NCI-H146 (cell line): ENCODE measurements around the gene GALNT9.
"Not testable (repeated sequence)": the region's sequence is repeated elsewhere in the genome, so short reads cannot be mapped to it uniquely, and the experiment has no call there.

Experiments used
- DNase-seq: peaks from one replicate; lab custom pipeline; 2025; lab: John Stamatoyannopoulos, UW

GALNT9 gene

DNA sequence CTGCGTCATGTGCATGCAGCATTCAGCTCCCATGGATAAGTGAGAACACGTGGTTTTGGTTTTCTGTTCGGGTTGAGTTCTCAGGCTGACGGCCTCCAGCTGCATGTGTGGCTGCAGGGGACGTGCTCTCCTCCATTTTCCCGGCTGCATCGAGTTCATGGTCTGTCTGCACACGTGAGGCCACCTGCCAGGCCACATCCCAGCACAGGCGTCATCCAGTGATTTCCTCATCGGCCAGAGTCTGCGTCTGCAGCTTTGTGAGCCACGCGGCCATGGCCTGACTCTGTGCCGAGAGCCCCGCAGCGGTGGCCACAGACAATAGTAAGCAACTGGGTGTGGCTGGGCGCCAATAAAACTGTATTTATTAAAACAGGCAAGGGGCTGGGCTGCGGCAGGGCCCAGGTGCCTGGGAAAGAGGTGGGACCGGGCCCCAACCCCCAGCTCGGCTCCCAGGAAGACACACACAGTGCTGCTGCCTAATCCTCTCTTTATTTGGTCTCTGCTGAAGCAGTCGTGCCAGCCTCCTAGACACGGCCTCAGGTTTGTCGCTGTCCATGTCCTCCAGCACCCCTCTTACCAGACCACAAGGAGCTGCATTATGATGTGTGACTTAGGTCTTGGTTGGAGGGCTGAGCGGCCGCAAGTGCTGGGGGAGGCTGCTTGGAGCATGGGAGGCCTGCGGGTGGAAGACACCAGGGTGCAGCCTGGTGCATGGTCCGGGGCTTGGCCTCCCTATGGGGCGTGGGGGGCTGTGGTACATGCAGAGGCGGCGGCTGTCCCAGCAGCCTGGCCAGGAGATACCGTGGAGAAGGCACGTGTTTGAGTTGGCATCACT is 133.1 kb downstream of the GALNT9 start:
- peak; percentile 39 for DNase-seq

- not testable (repeated sequence) for DNase-seq
Measured at GRCh38 chr12:132195242-132195641, 134.1 kb downstream of the GALNT9 start.

DNA sequence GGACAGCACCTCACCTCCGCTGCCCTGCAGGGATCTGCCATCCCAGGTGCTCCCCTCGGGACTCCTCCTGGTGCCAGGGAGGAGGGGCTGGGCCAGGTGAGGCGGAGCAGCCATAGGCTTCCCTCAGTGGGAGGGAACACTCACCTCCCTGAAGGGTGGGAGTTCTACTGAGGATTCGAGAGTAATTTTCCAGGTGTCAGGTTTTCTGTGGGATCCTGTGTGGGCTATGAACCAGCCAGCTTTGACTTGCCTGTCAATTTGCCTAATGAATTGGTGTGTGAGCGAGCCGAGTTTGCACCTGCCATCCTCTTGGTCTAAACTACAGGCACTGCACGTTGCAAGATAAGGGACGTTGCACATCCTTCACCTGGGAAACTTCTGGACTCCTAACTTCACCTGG is 134.8 kb downstream of the GALNT9 start:
- no peak for DNase-seq

- no peak for DNase-seq
Measured at GRCh38 chr12:132194056-132194455, 135.3 kb downstream of the GALNT9 start.

GRCh38 chr12:132191715-132192553 is 137.5 kb downstream of the GALNT9 start:
- DNase-seq: no peak

- DNase-seq: no peak
Measured at GRCh38 chr12:132190834-132191500, 138.4 kb downstream of the GALNT9 start.

- DNase-seq: no peak
Measured at GRCh38 chr12:132190012-132190755, 139.2 kb downstream of the GALNT9 start.

- DNase-seq: peak; percentile 80
Measured at GRCh38 chr12:132189378-132190011, 139.9 kb downstream of the GALNT9 start.

DNA sequence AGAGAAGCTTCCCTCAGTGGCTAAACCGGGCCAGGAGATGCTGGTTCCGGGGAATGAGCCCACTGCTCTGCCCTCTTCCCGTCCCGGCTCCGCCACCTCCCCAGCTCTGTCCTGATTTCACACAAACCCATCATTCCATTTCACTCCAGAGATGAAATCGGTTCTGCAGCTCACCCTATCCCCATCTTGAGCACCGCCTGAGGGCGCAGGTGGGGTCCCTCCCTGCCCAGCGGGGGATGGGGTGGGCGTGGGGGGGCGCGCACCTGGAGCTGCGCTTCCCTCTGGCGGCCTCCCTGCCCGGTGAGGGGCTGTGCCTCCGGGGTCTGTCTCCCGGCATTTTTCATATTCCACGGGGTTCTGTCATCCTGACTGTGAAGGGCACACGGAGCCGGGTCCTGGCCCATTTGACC is 140.5 kb downstream of the GALNT9 start:
- DNase-seq: no peak

DNA sequence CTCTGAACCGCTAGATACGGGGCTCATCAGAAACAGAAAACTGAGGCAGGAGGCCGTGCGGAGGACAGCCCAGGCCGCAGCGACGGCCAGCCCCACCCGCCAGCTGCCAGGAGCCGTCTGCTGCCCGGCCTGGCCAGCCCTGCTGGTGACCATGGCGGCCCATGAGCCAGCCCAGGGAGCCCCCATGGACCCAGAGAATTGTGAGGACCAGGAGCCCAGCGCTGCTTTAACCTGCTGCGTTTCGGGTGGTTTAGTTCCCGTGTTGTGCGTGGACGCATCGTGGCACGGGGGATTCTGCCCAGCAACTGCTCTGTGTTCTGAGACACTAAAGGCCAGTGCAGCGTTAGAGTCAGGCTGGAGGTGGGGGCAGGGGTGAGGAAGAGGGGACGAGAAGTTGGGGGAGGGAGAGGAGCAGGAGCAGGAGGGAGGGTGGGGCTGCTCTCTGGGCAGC is 140.9 kb downstream of the GALNT9 start:
- DNase-seq: no peak

DNA sequence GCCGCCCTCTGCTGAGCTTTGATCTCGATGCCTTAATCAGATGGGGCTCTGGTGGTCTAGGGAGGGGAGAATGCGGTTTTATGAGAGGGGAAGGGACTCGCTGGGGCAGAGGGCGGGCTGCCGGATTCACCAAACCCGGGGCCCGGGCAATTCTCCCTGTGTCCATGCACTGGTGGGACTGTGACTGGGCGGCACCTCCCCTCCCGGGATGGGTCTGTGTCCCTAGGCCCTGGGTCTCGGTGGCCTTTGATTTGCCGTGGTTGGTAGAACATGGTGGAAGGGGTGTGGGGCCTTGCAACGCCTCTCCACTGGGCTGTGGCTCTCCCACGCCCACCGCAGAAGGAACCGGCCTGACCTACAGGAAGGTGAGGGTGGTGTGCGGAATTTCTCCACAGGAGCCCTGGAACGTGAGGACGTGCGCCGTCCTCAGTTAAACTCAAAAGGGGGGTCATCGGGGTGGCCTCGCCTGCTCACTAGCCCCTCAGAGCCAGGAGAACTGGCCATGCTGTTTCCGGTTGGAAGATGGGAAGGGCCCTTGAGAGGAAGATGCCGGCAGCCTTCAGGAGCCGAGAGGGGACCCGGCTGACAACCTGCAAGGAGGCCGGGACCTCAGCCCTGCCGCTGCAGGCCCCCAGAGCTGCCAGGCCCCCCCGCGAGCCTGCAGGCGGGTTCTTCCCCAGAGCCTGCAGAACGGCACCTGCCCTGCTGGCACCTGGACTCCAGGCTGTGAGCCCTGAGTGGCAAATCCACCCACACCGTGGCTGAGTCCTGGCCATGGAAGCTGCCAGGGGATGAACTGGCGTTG is 141.5 kb downstream of the GALNT9 start:
- DNase-seq: no peak

GRCh38 chr12:132186857-132187620 is 142.3 kb downstream of the GALNT9 start:
- peak; percentile 9 for DNase-seq

- DNase-seq: no peak
Measured at GRCh38 chr12:132186208-132186856, 143.1 kb downstream of the GALNT9 start.

DNA sequence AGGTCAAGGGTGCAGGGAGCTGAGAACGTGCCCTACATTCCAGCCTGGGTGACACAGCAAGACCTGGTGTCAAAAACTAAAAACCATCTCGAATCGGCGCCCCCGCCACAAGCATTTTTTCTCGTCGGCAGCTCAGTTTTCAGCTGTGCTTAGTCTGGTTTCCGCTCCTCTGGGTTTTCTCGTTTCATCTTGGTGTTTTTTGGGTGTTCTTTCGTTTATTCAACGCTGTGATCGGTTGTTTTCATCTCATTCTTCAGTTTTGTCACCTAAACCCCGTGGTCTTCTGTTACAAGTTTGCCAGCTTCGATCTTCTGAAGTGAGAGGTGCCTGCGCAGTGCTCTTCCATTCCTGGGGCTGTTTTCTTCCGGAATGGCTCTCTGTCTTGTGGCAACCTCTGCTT is 143.7 kb downstream of the GALNT9 start:
- DNase-seq: no peak

DNA sequence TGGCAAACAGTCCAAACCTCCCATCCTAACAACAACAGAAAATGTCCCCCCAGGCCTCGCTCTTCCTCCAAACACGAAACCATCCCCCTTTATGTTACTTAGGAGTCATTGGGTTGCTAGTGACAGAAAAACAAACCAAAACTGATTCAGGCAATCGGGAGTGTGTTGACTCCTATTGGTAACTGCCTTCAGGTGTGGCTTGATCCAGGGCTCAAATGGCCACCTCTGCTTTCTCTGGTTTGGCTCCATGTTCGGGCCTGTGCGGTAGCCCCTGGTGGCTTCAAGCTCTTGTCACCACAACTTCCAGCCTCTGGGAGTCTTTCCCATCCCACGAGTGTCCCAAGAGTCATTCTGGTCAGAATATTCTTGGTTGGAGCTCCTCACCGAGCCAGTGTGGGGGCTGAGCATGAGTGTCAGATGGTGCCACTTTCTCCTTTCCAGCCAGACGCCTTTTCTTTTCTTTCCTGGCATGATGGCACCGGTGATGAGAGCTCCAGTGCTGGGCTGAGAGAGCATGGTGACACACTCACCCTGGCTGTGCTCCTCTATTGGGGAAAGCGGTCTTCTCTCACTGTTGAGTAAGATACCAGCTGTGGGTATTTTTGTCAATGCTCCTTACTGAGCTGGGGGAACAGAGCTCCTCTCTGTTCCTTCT is 146.6 kb downstream of the GALNT9 start:
- no peak for DNase-seq

DNA sequence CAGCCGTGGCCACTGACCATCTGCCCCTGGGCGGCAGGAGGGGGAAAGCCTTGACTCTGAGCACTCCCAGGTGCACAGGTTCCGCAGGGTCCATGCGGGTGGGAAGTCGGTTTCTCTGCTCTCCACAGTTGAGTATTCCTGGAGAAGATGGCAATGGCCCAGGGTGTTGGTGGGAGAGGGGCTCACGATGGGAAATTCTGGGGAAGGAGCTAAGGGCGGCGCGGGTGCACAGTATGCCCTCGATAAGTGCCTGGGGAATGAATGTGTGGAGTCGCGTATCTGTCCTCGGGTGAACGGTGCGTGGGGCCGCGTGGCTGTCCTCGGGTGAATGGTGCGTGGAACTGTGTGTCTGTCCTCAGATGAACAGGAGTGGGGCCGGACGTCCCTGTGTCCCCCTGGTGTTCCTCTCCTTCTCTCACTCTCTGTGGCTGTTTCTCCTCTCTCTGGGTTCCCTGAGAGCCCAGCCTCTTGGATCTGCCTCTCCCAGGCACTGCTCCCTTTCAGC is 147.1 kb downstream of the GALNT9 start:
- DNase-seq: no peak

DNA sequence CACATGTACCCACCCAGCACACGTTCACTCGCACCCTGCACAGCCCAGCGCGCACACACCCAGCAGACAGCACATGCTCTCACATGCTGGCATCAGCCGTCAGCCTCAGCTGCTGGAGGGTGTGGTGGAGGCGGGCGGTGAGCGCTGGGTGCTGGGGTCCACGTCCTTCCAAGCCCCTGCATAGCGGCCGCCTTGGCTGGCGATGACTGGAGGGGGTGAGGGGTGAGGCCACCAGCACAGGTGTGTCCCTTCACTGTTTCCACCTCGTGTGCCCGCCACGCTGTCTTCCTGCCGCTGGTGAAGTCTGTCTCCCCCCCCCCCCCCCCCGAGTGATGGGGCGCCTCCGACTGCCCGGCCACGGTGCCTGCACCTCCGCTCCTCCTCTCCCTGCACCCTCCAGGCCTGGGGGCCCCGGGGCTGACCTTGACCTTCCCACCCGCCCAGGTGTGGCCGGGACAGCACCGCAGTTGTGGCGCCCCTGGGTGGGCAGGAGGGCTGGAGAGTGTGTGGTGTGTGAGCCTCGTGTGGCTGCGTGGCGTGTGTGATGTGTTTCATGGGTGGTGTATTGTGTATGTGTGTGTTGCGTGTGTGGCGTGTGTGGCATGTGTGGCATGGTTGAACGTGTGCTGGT is 147.7 kb downstream of the GALNT9 start:
- no peak for DNase-seq
